ENCODE results near the gene GUSB. TPM values are rescaled to one million over a fixed set of nuclear protein-coding genes. Genes with fewer than 3 reads are reported as not detected.

The GUSB gene
- total and polyA plus RNA-seq, 2 of the 8 experiments (the other 6 are each of a cell fraction or from before 2014, with no cell fraction given) = 43.6 to 71.3 TPM

GRCh38 chr7:65912237-65912636 is 69.8 kb downstream of the GUSB start:
- Histone ChIP-seq H3K23me2 (ENCODE audit: low read depth, low read length) (no peaks in the 10 kb centered on the region; the same call in 1 of the 2 replicates), H3K4me2 (ENCODE audit: insufficient read depth in 1 of 2, low read depth in 2 of 2, low read length in 2 of 2) (no peak overlapping the region), H3K4me1 (replicated peaks in 1 of 4; ENCODE audit: control insufficient read depth in 3 of 4, insufficient read depth in 4 of 4, low read length in 3 of 4) (peaks cover 0 to 5% (median 0%) of the 10 kb centered on the region in 4 experiments; a peak in 1 of 7 replicates), H2BK12ac (ENCODE audit: low read depth, low read length) (no peak overlapping the region), H2BK5ac (ENCODE audit: low read depth, low read length) (no peak overlapping the region), H2AFZ (ENCODE audit: low read length) (no peak overlapping the region), H3K18ac (ENCODE audit: extremely low read depth, low read length) (no peak overlapping the region), H2AK5ac (ENCODE audit: low read depth, low read length) (no peak overlapping the region), H4K5ac (ENCODE audit: insufficient read length, low read depth, low read length) (no peak overlapping the region), H3K23ac (ENCODE audit: insufficient read length) (no peak overlapping the region), H4K91ac (replicated peaks; ENCODE audit: insufficient read length, low read length) (no peak overlapping the region), H2BK20ac (ENCODE audit: low read length) (no peak overlapping the region), H3K4ac (replicated peaks; ENCODE audit: insufficient read length, low read depth, low read length) (no peak overlapping the region), H3K14ac (ENCODE audit: insufficient read length) (no peak overlapping the region), H2BK15ac (ENCODE audit: low read length) (no peak overlapping the region), H3K27ac (ENCODE audit: low read depth, low read length) (no peak overlapping the region), H2BK120ac (replicated peaks; ENCODE audit: low read depth, low read length) (no peak overlapping the region), H3K9ac (replicated peaks in 1 of 4; ENCODE audit: extremely low read depth in 1 of 4, low read depth in 3 of 4, low read length in 3 of 4) (no peak overlapping the region), H3K36me3 (ENCODE audit: control insufficient read depth in 2 of 4, insufficient read depth in 4 of 4, low read length in 3 of 4) (no peaks in the 10 kb centered on the region), H3K4me3 (ENCODE audit: extremely low read depth in 1 of 4, insufficient read depth in 2 of 4, low read depth in 3 of 4, low read length in 4 of 4) (no peak overlapping the region), H3K9me3 (ENCODE audit: insufficient read depth in 2 of 2, low read depth in 1 of 2, low read length in 1 of 2) (no peaks in the 10 kb centered on the region), H3K56ac (replicated peaks; ENCODE audit: insufficient read length, low read depth, low read length) (no peak overlapping the region), H4K20me1 (replicated peaks in 1 of 2; ENCODE audit: control insufficient read depth in 1 of 2, insufficient read depth in 2 of 2, low read length in 2 of 2) (peaks cover 2 to 7% of the 10 kb centered on the region in 2 experiments), H4K8ac (ENCODE audit: extremely low read depth, insufficient read depth, low read length) (no peak overlapping the region), H3K79me2 (ENCODE audit: control insufficient read depth in 1 of 2, insufficient read depth in 2 of 2, low read length in 2 of 2) (peaks cover 0 to 29% of the 10 kb centered on the region in 2 experiments; a peak in 2 of 4 replicates), H3K79me1 (ENCODE audit: low read depth, low read length) (no peaks in the 10 kb centered on the region; the same call in 1 of the 2 replicates), H3K27me3 (replicated peaks in 1 of 4; ENCODE audit: control insufficient read depth in 3 of 4, extremely low read depth in 1 of 4, insufficient read depth in 3 of 4, low read length in 3 of 4) (no peaks in the 10 kb centered on the region)
- FAIRE-seq (no peak), DNase-seq (ENCODE audit: low read depth in 1 of 2, low spot score in 2 of 2) (no peak)
- ChIA-PET CTCF (ENCODE audit: partially characterized antibody) (interaction anchor here (1.4 kb wide), 1 partner anchor 17 kb away, joined by 5 read pairs; no protein-coding TSS in a partner anchor), POLR2A (ENCODE audit: partially characterized antibody) (no interaction called here)
- WGBS, 2 experiments (ENCODE audit: extremely low coverage in 1 of 2, insufficient coverage in 1 of 2, insufficient read length in 1 of 2, insufficient replicate concordance in 2 of 2, low coverage in 1 of 2, low lambda C conversion rate in 2 of 2, missing lambda C conversion rate in 1 of 2) = 95% methylated on average over 7 of the region's 7 CpGs; no CpG with 5 or more reads in 1 of the 2 experiments
- TF ChIP-seq TAF1 (IDR thresholded peaks at IDR 0.05; ENCODE audit: low read depth, low read length) (no peak), CBX8 (IDR thresholded peaks at IDR 0.05; ENCODE audit: borderline replicate concordance, low read depth, low read length) (no peak), RAD21 (IDR thresholded peaks at IDR 0.05 in 1 of 2, conservative IDR thresholded peaks at IDR 0.05 in 1 of 2; ENCODE audit: low read depth in 2 of 2, low read length in 2 of 2) (no peak), JUN (IDR thresholded peaks at IDR 0.05; ENCODE audit: low read depth, low read length) (no peak), FOSL1 (IDR thresholded peaks at IDR 0.05; ENCODE audit: insufficient read depth, low read depth, low read length) (no peak), BRCA1 (IDR thresholded peaks at IDR 0.05; ENCODE audit: low read depth, low read length) (no peak), RXRA (IDR thresholded peaks at IDR 0.05; ENCODE audit: insufficient read depth, low read depth, low read length) (no peak), RBBP5 (IDR thresholded peaks at IDR 0.05; ENCODE audit: borderline replicate concordance, low read depth, low read length) (no peak), POU5F1 (IDR thresholded peaks at IDR 0.05; ENCODE audit: low read depth, low read length) (no peak), TEAD4 (IDR thresholded peaks at IDR 0.05; ENCODE audit: low read depth, low read length) (no peak), EGR1 (IDR thresholded peaks at IDR 0.05; ENCODE audit: borderline replicate concordance, low read depth, low read length) (no peak), SP4 (IDR thresholded peaks at IDR 0.05; ENCODE audit: low read length) (no peak), POLR2AphosphoS5 (IDR thresholded peaks at IDR 0.05; ENCODE audit: low read depth, low read length) (no peak), TCF12 (IDR thresholded peaks at IDR 0.05; ENCODE audit: low read depth, low read length) (no peak), MAX (IDR thresholded peaks at IDR 0.05) (no peak)

Data from H1 (cell line).